ENCODE results near the gene COL4A6.

The COL4A6 gene

GRCh38 chrX:108270280-108270679 lies 167.9 kb downstream of the COL4A6 start:
- no peak for TF ChIP-seq MAX (IDR thresholded peaks at IDR 0.05)
- TF ChIP-seq CREB1 (IDR thresholded peaks at IDR 0.05; ENCODE audit: low read depth), result no peak
- TF ChIP-seq TEAD4 (IDR thresholded peaks at IDR 0.05), result no peak

- TF ChIP-seq REST (IDR thresholded peaks at IDR 0.05; ENCODE audit: low read depth) (no peak), TCF12 (IDR thresholded peaks at IDR 0.05; ENCODE audit: low read depth) (no peak)
Measured at GRCh38 chrX:108268434-108269080, 169.7 kb downstream of the COL4A6 start.

GRCh38 chrX:108267557-108267956 lies 170.7 kb downstream of the COL4A6 start:
- TF ChIP-seq TCF12 (IDR thresholded peaks at IDR 0.05; ENCODE audit: low read depth) (no peak), REST (IDR thresholded peaks at IDR 0.05; ENCODE audit: low read depth) (no peak), MAX (IDR thresholded peaks at IDR 0.05) (no peak), EP300 (IDR thresholded peaks at IDR 0.05; ENCODE audit: borderline replicate concordance) (no peak), NFIC (IDR thresholded peaks at IDR 0.05) (no peak), YY1 (IDR thresholded peaks at IDR 0.05; ENCODE audit: low read depth) (no peak), FOXM1 (IDR thresholded peaks at IDR 0.05; ENCODE audit: borderline replicate concordance, low read depth) (no peak), TAF1 (IDR thresholded peaks at IDR 0.05; ENCODE audit: low read depth) (no peak)

GRCh38 chrX:108264376-108264775 lies 173.8 kb downstream of the COL4A6 start:
- TF ChIP-seq YY1 (IDR thresholded peaks at IDR 0.05; ENCODE audit: low read depth) (no peak), TEAD4 (IDR thresholded peaks at IDR 0.05) (no peak), FOXM1 (IDR thresholded peaks at IDR 0.05; ENCODE audit: borderline replicate concordance, low read depth) (no peak), REST (IDR thresholded peaks at IDR 0.05; ENCODE audit: low read depth) (no peak), CEBPB (IDR thresholded peaks at IDR 0.05) (no peak), USF1 (IDR thresholded peaks at IDR 0.05) (no peak)

GRCh38 chrX:108261549-108262203 lies 176.5 kb downstream of the COL4A6 start:
- no peak for TF ChIP-seq MAX (IDR thresholded peaks at IDR 0.05)
- no peak for TF ChIP-seq RAD21 (IDR thresholded peaks at IDR 0.05; ENCODE audit: low read depth)
- TF ChIP-seq ZBTB7A (IDR thresholded peaks at IDR 0.05; ENCODE audit: low read depth), result no peak
- TF ChIP-seq REST (IDR thresholded peaks at IDR 0.05; ENCODE audit: low read depth), result no peak
- no peak for TF ChIP-seq TCF12 (IDR thresholded peaks at IDR 0.05; ENCODE audit: low read depth)
- TF ChIP-seq YY1 (IDR thresholded peaks at IDR 0.05; ENCODE audit: low read depth), result no peak
- no peak for TF ChIP-seq CREB1 (IDR thresholded peaks at IDR 0.05; ENCODE audit: low read depth)
- no peak for TF ChIP-seq EP300 (IDR thresholded peaks at IDR 0.05; ENCODE audit: borderline replicate concordance)
- TF ChIP-seq TAF1 (IDR thresholded peaks at IDR 0.05; ENCODE audit: low read depth), result no peak
- TF ChIP-seq EGR1 (IDR thresholded peaks at IDR 0.05), result no peak
- no peak for TF ChIP-seq FOXM1 (IDR thresholded peaks at IDR 0.05; ENCODE audit: borderline replicate concordance, low read depth)
- TF ChIP-seq CEBPB (IDR thresholded peaks at IDR 0.05), result no peak
- no peak for TF ChIP-seq USF1 (IDR thresholded peaks at IDR 0.05)
- TF ChIP-seq NFIC (IDR thresholded peaks at IDR 0.05), result no peak
- TF ChIP-seq TEAD4 (IDR thresholded peaks at IDR 0.05), result no peak

Data from Ishikawa (cell line).